Common myeloid progenitor, CD34-positive (primary cell): ENCODE data around the gene AGER.

Source experiments
- CTCF ChIA-PET: fragments of 350-600 bp; sonication (Branson Sonifier 250); formaldehyde crosslinking; loops from one replicate; lab custom pipeline; 2021; ENCODE audit warnings: antibody characterized with exemption; lab: Charles Lee
- POLR2A ChIA-PET: fragments of 350-600 bp; sonication (Branson Sonifier 250); formaldehyde crosslinking; loops from one replicate; lab custom pipeline; 2021; ENCODE audit warnings: antibody characterized with exemption; lab: Charles Lee
- DNase-seq, 3 donors: peaks; one replicate each; pipeline versions ENCODE4 v3.0.0 to v3.0.0-alpha.2; 2013
- H3K27ac ChIP-seq, 2 experiments: 1 replicate in 1 of 2; 2 replicates in 1 of 2; pipeline ENCODE4 v1.7.0; 2013; ENCODE audit warnings: inconsistent platforms in 2 of 2, low read length in 2 of 2, mild to moderate bottlenecking in 2 of 2, low read depth in 1 of 2, moderate library complexity in 1 of 2; ENCODE audit not compliant: severe bottlenecking in 2 of 2, insufficient read depth in 1 of 2, poor library complexity in 1 of 2
- H3K27me3 ChIP-seq, 5 experiments: replicated peaks in 2 of 5; 1 replicate in 3 of 5; 2 replicates in 2 of 5; pipeline versions ENCODE4 v1.6.1 to v1.7.0; 2013; ENCODE audit warnings: low read length in 4 of 5, mild to moderate bottlenecking in 2 of 5, moderate library complexity in 2 of 5, inconsistent platforms in 1 of 5; ENCODE audit not compliant: insufficient read depth in 5 of 5, control insufficient read depth in 4 of 5
- H3K36me3 ChIP-seq, 4 experiments: 1 replicate in 2 of 4; 2 replicates in 2 of 4; pipeline versions ENCODE4 v1.6.1 to v1.7.0; 2013; ENCODE audit warnings: low read length in 3 of 4, control low read depth in 1 of 4, mild to moderate bottlenecking in 1 of 4; ENCODE audit not compliant: control insufficient read depth in 4 of 4, insufficient read depth in 4 of 4
- H3K4me1 ChIP-seq, 4 experiments: 1 replicate in 3 of 4; 2 replicates in 1 of 4; pipeline versions ENCODE4 v1.6.1 to v1.7.1; 2013; ENCODE audit warnings: low read length in 3 of 4, mild to moderate bottlenecking in 3 of 4, control low read depth in 1 of 4, inconsistent platforms in 1 of 4, moderate library complexity in 1 of 4; ENCODE audit not compliant: control insufficient read depth in 4 of 4, insufficient read depth in 4 of 4; ENCODE audit errors: control extremely low read depth in 1 of 4
- H3K4me3 ChIP-seq, 7 experiments: 1 replicate in 4 of 7; 2 replicates in 3 of 7; pipeline versions ENCODE4 v1.5.1 to v1.7.0; 2013; ENCODE audit warnings: mild to moderate bottlenecking in 7 of 7, low read length in 6 of 7, moderate library complexity in 6 of 7, inconsistent platforms in 2 of 7, low read depth in 2 of 7, control low read depth in 1 of 7; ENCODE audit not compliant: insufficient read depth in 4 of 7, control insufficient read depth in 1 of 7; ENCODE audit errors: extremely low read depth in 1 of 7
- H3K9me3 ChIP-seq, 5 experiments: 1 replicate in 4 of 5; 2 replicates in 1 of 5; pipeline versions ENCODE4 v1.6.1 to v1.7.1; 2013; ENCODE audit warnings: low read length in 4 of 5, mild to moderate bottlenecking in 2 of 5, inconsistent platforms in 1 of 5, low read depth in 1 of 5, moderate library complexity in 1 of 5; ENCODE audit not compliant: control insufficient read depth in 4 of 5, insufficient read depth in 2 of 5; ENCODE audit errors: control extremely low read depth in 1 of 5
- WGBS: methylation state at CpG from one replicate; pipeline ENCODE4 v1.1.5; 2013; ENCODE audit not compliant: insufficient coverage; 5-methylcytosine and 5-hydroxymethylcytosine counted together

AGER gene

DNA sequence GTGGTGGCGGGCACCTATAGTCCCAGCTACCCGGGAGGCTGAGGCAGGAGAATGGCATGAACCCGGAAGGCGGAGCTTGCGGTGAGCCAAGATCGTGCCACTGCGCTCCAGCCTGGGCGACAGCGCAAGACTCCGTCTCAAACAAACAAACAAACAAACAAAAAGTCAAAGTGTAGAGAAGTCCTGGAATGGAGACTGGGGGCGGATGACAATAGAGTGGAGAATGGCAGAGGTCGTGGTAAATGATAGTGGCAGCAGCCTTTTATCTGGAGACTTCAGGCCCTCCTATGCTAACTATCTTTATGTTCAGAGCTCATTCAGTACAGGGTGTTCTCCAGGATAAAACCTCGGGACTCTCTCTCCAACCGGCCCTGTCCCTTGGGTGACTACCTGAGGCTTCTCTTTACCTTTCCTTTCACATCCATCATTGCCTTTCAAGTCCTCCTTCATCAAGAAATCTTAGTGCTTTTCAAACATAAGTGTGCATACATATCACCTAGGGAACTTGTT, 52.6 kb downstream of the AGER start:
- 81% methylated on average over 2 of the region's 14 CpGs for WGBS
- CTCF ChIA-PET = interaction anchor here (1.7 to 5.0 kb wide), 3 partner anchors 14 to 38 kb away, joined by 4 to 31 read pairs (median 8); no protein-coding TSS in a partner anchor

More for the DNA sequence above, 52.6 kb downstream of the AGER start:
- DNase-seq = peak; percentile 49 to 77 (median 59)
- H3K27ac ChIP-seq = no peak overlapping the region
- H3K27me3 ChIP-seq = peaks cover 0 to 5% (median 0%) of the 10 kb centered on the region in 5 experiments
- peaks cover 1 to 30% (median 26%) of the 10 kb centered on the region in 4 experiments for H3K4me1 ChIP-seq
- POLR2A ChIA-PET = no interaction called here
- H3K4me3 ChIP-seq = no peak overlapping the region
- H3K36me3 ChIP-seq = peaks cover 0 to 5% (median under 1%) of the 10 kb centered on the region in 4 experiments
- no peaks in the 10 kb centered on the region for H3K9me3 ChIP-seq
